Tibial nerve (tissue), 4 donors: ENCODE data around the gene CUEDC1. TPM values are rescaled to one million over a fixed set of nuclear protein-coding genes. Genes with fewer than 3 reads are reported as not detected.

Experiments used
- DNase-seq, 2 donors: peaks; one replicate each; pipeline ENCODE4 v3.0.0-alpha.2; 2019; ENCODE audit warnings: low spot score in 2 of 2
- H3K27ac ChIP-seq, 4 donors: fragments of 200-600 bp; sonication (generic) in 3 of 4; one replicate each; pipeline ENCODE4 v1.5.1; 2017 to 2019; ENCODE audit warnings: mild to moderate bottlenecking in 1 of 4
- H3K27me3 ChIP-seq, 2 donors: fragments of 200-600 bp; sonication (generic) in 1 of 2; one replicate each; pipeline versions ENCODE4 v1.5.1 to v1.6.0; 2017 to 2019
- H3K36me3 ChIP-seq, 3 donors: fragments of 200-600 bp; sonication (generic); one replicate each; pipeline ENCODE4 v1.5.1; 2018 to 2019
- H3K4me1 ChIP-seq, 4 donors: fragments of 200-600 bp; sonication (generic) in 3 of 4; one replicate each; pipeline ENCODE4 v1.5.1; 2017 to 2019
- H3K4me3 ChIP-seq, 4 donors: fragments of 200-600 bp; sonication (generic) in 3 of 4; one replicate each; pipeline ENCODE4 v1.5.1; 2017 to 2019; ENCODE audit warnings: mild to moderate bottlenecking in 1 of 4, moderate library complexity in 1 of 4
- H3K9me3 ChIP-seq, 4 donors: fragments of 200-600 bp; sonication (generic) in 3 of 4; one replicate each; pipeline ENCODE4 v1.5.1; 2017 to 2019
- EP300 ChIP-seq, 2 donors: sonication (generic); formaldehyde crosslinking; IDR thresholded peaks; one replicate each; pipeline ENCODE4 v1.6.1; 2017; ENCODE audit warnings: antibody characterized with exemption in 2 of 2, mild to moderate bottlenecking in 1 of 2
- POLR2A ChIP-seq, 2 donors: fragments of 450-650 bp; IDR thresholded peaks; one replicate each; pipeline ENCODE4 v1.6.1; 2017; ENCODE audit warnings: antibody characterized with exemption in 2 of 2, mild to moderate bottlenecking in 2 of 2, moderate library complexity in 2 of 2
- WGBS, 2 donors: methylation state at CpG; one replicate each; pipeline ENCODE4 v1.1.5; 2018; 5-methylcytosine and 5-hydroxymethylcytosine counted together
- total RNA-seq, 4 donors: library from RNA; depleted of rRNA; stranded (reverse); fragments of >200 nt; gene quantifications; one replicate each; pipeline ENCODE4 v1.1.0, GENCODE V29; 2016
- TF ChIP-seq, protein P1 (sequence below), 5 experiments: fragments of 200-600 bp in 3 of 5; fragments of 450-650 bp in 2 of 5; sonication (generic) in 3 of 5; IDR thresholded peaks; one replicate each; pipeline ENCODE4 v1.5.1; 2016 to 2019; ENCODE audit warnings: antibody characterized with exemption in 5 of 5, mild to moderate bottlenecking in 3 of 5, moderate library complexity in 2 of 5

The CUEDC1 gene
- total RNA-seq, 4 donors from 2014 or later = 32.1 to 55.5 (median 38.8) TPM

DNA sequence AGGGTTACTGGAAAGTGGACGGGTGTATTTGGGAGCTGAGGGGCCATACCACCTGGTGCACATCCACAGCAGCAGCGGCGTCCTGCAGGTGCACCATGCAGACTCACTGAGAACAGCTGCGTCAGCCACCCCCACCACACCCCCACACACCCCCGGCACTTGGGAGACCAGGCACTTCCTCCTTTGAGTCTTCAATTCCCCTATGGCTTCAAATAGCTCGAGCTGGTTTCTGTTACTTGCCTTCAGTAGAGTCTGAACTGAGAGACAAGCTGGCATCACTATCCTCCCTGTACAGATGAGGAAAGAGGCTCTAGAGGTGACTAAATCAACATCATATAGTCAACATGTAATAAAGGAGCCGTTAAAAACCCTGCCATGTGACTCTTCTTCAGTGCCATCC, 15.4 kb downstream of the CUEDC1 start:
- TF ChIP-seq POLR2A (IDR thresholded peaks at IDR 0.05) (no peak), EP300 (IDR thresholded peaks at IDR 0.05) (no peak)
- H3K9me3 ChIP-seq = no peaks in the 10 kb centered on the region
- H3K27ac ChIP-seq = peak overlapping the region in 2 of 4 donors; percentile 14 to 76
- no peak overlapping the region for H3K4me3 ChIP-seq
- WGBS, 2 donors = 43 to 50% methylated on average over 6 to 7 of the region's 7 CpGs
- H3K36me3 ChIP-seq = no peaks in the 10 kb centered on the region
- H3K27me3 ChIP-seq = no peaks in the 10 kb centered on the region
- H3K4me1 ChIP-seq = peaks cover 3 to 98% (median 59%) of the 10 kb centered on the region in 4 donors
- no peak for DNase-seq

DNA sequence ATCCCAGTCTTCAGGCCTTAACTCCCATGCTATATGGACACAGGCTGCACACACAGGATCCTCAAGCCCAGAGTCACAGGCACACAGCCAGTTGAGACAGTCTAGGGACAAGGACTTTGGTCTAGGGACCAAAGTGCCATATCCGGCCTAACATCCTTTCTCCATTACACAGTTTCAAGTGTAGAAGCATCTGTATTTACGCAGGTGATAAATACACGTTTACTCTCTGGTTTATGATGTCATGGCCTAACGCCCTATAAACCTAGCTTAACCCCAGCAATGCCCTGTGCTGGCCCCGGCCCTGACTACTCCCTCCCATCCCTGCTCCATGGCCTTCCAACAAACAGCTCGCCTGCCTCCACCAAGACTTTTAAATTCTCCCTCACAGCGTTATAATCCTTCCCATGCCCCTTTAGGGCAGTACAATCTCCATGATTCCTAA, 17.1 kb downstream of the CUEDC1 start:
- Histone ChIP-seq H3K4me3 (no peak overlapping the region), H3K27me3 (no peaks in the 10 kb centered on the region), H3K36me3 (no peaks in the 10 kb centered on the region), H3K4me1 (peaks cover 4 to 99% (median 66%) of the 10 kb centered on the region in 4 donors), H3K27ac (peak overlapping the region in 3 of 4 donors; percentile 6 to 97 (median 89)), H3K9me3 (no peaks in the 10 kb centered on the region)
- 47 to 50% methylated on average over 7 of the region's 7 CpGs for WGBS, 2 donors
- TF ChIP-seq POLR2A (IDR thresholded peaks at IDR 0.05) (no peak), EP300 (IDR thresholded peaks at IDR 0.05) (no peak)
- TF ChIP-seq, protein P1, sequence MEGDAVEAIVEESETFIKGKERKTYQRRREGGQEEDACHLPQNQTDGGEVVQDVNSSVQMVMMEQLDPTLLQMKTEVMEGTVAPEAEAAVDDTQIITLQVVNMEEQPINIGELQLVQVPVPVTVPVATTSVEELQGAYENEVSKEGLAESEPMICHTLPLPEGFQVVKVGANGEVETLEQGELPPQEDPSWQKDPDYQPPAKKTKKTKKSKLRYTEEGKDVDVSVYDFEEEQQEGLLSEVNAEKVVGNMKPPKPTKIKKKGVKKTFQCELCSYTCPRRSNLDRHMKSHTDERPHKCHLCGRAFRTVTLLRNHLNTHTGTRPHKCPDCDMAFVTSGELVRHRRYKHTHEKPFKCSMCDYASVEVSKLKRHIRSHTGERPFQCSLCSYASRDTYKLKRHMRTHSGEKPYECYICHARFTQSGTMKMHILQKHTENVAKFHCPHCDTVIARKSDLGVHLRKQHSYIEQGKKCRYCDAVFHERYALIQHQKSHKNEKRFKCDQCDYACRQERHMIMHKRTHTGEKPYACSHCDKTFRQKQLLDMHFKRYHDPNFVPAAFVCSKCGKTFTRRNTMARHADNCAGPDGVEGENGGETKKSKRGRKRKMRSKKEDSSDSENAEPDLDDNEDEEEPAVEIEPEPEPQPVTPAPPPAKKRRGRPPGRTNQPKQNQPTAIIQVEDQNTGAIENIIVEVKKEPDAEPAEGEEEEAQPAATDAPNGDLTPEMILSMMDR (IDR thresholded peaks at IDR 0.05) = no peak
- no peak for DNase-seq

DNA sequence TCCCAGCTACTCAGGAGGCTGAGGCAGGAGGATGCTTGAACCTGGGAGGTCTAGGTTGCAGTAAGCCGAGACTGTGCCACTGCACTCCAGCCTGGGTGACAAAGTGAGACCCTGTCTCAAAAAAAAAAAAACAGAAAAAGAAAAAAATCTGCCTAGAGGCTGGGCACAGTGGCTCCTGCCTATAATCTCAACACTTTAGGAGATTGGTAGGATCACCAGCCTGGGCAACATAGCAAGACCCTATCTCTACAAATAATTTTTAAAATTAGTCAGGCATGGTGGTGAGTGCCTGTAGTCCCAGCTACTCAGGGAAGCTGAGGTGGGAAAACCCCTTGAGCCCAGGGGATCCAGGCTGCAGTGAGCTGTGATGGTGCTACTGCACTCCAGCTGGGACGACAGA, 17.7 kb downstream of the CUEDC1 start:
- H3K27ac ChIP-seq = peak overlapping the region; percentile 6 to 97 (median 85)
- no peak for DNase-seq
- H3K9me3 ChIP-seq = no peaks in the 10 kb centered on the region
- no peaks in the 10 kb centered on the region for H3K27me3 ChIP-seq
- no peak for TF ChIP-seq POLR2A (IDR thresholded peaks at IDR 0.05)
- TF ChIP-seq, protein P1 (IDR thresholded peaks at IDR 0.05) = no peak
- no peak for TF ChIP-seq EP300 (IDR thresholded peaks at IDR 0.05)
- H3K36me3 ChIP-seq = no peaks in the 10 kb centered on the region
- WGBS, 2 donors = 91 to 92% methylated on average over 2 of the region's 2 CpGs
- H3K4me1 ChIP-seq = peaks cover 4 to 99% (median 65%) of the 10 kb centered on the region in 4 donors
- H3K4me3 ChIP-seq = no peak overlapping the region

DNA sequence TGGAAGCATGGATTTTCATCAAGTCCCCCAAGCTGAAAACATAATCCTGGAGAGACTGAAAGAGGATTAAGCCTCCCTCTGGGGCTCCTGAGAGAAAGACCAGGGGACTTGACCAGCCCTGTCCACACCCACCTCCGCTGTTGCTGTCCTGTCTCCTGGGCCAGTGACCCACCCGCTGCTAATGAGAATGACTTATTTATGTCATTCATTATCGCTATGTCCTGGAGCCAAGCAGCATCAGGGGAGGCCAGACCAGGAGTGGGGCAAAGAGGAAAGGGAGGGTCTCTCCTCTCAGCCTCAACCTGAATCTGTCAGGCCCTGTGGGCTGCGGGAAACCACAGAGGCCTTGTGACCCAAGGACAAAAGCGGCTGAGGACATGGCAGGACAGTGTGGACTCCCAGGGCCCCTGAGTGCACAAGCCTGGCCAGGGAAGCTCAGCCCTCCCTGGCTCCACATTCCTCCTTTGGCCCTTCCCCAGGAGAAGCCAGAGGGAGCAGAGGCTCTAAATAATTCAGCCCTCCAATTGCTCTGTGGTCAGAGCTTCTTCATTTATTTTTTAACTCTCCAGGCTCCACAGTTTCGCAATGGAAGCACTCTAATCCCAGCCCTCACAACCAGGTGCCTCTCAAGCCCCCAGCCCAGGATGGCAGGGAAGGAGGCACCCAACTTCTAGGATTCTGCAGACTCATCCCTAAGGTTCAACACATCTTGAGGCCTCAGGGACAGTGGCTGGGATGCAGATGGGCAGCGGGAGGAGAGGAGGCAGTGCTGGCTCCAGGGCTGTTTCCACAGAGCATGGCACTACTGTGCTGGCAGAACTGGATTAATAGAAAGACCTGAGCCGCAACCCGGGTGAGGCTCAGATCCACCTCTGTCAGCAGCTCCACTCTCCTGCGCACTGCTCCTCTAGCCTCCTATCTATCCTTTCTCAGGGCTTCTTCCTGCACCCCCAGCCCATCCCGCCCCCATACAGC, 19.1 kb downstream of the CUEDC1 start:
- Histone ChIP-seq H3K4me3 (peak overlapping the region in 1 of 4 donors; percentile 1), H3K27me3 (no peaks in the 10 kb centered on the region), H3K9me3 (no peaks in the 10 kb centered on the region), H3K27ac (peak overlapping the region; percentile 66 to 97 (median 85)), H3K4me1 (peaks cover 4 to 99% (median 58%) of the 10 kb centered on the region in 4 donors), H3K36me3 (no peaks in the 10 kb centered on the region)
- DNase-seq = no peak
- TF ChIP-seq POLR2A (IDR thresholded peaks at IDR 0.05) = no peak
- no peak for TF ChIP-seq EP300 (IDR thresholded peaks at IDR 0.05)
- TF ChIP-seq, protein P1 (IDR thresholded peaks at IDR 0.05) = no peak
- WGBS, 2 donors = 34 to 35% methylated on average over 11 of the region's 11 CpGs

DNA sequence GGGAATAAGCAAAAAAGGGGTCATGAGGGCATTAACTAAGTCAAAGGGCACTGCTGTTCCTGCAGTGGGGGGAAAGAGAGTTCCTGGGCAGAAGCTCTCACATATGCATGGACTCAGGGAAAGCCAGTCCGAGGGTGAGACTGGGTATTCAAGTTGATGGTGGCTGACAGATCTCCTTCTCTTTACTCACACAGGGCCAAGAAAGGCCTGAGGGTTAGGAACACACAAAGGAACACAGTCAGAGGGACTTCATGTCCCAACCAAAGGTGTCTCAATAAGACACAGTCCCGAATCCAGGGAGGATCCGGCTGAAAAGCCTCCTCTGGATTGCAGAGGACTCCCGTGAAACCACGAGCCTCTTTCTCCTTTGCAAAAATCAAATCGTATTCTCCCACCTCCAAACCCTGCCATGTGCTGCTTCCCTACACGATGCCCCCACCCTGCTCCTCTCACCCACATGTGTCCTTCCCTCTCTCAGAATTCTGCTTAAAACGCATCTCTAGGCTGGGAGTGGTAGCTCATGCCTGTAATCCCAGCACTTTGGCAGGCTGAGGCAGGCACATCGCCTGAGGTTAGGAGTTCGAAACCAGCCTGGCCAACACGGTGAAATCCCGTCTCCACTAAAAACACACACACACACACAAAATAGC, 23.6 kb downstream of the CUEDC1 start:
- Histone ChIP-seq H3K36me3 (no peaks in the 10 kb centered on the region), H3K4me1 (peaks cover 4 to 99% (median 59%) of the 10 kb centered on the region in 4 donors), H3K4me3 (no peak overlapping the region), H3K27ac (peak overlapping the region in 2 of 4 donors; percentile 72 to 97), H3K27me3 (no peaks in the 10 kb centered on the region), H3K9me3 (no peaks in the 10 kb centered on the region)
- DNase-seq = no peak
- 70 to 72% methylated on average over 12 of the region's 12 CpGs for WGBS, 2 donors
- TF ChIP-seq EP300 (IDR thresholded peaks at IDR 0.05) = no peak
- no peak for TF ChIP-seq POLR2A (IDR thresholded peaks at IDR 0.05)
- TF ChIP-seq, protein P1 (IDR thresholded peaks at IDR 0.05) = no peak
